ENCODE measurements around the gene RAVER1. TPM values are rescaled to one million over a fixed set of nuclear protein-coding genes. Genes with fewer than 3 reads are reported as not detected.
A peak's percentile ranks its signal among the peaks of the same experiment; 100 is the strongest.

The RAVER1 gene
- total RNA-seq, 2 experiments from 2014 or later: 35.7 to 90.7 TPM

- CTCF ChIA-PET (ENCODE audit: unreplicated experiment): interaction anchor here (0.5 to 1.1 kb wide), 4 partner anchors 38 to 110 kb away, joined by 3 to 6 read pairs (median 4); partner anchors contain the start of genes ICAM1 and RAVER1
- H3K79me2 ChIP-seq (ENCODE audit: insufficient read depth, low read depth, low read length): peaks cover 16% of the 10 kb centered on the region
- BruUV-seq (replicated peaks): no TSS peak
- intact Hi-C loops (cut with micrococcal nuclease; ENCODE audit: unreplicated experiment): loop anchor here (2.0 kb wide), 2 partner anchors 48 to 112 kb away; partner anchors contain the start of gene RAVER1
- H3K27ac ChIP-seq (ENCODE audit: low read depth, low read length, poor library complexity, severe bottlenecking): peak within 1 kb of the TSS; percentile 52
- H3K9me3 ChIP-seq (ENCODE audit: low read length): no peaks in the 10 kb centered on the region
- peak within 1 kb of the TSS; percentile 94 for H3K4me2 ChIP-seq (ENCODE audit: low read length)
- DNase-seq (ENCODE audit: low spot score): peak; percentile 99
- no peaks in the 10 kb centered on the region for H3K9me2 ChIP-seq (ENCODE audit: insufficient read depth, low read length)
- H4K20me1 ChIP-seq (ENCODE audit: insufficient read depth, low read length): no peaks in the 10 kb centered on the region
- POLR2A ChIA-PET: interaction anchor here (0.5 to 3.2 kb wide), 9 partner anchors 20 to 185 kb away, joined by 3 to 14 read pairs (median 5); partner anchors contain the start of genes ICAM1, KRI1 and RAVER1
- peak within 1 kb of the TSS; percentile 91 for H3K4me3 ChIP-seq (ENCODE audit: low read depth, low read length, poor library complexity, severe bottlenecking)
- TF ChIP-seq EZH2phosphoT487 (IDR thresholded peaks at IDR 0.05; ENCODE audit: borderline replicate concordance, low read depth, low read length): no peak
- TF ChIP-seq, protein P1, sequence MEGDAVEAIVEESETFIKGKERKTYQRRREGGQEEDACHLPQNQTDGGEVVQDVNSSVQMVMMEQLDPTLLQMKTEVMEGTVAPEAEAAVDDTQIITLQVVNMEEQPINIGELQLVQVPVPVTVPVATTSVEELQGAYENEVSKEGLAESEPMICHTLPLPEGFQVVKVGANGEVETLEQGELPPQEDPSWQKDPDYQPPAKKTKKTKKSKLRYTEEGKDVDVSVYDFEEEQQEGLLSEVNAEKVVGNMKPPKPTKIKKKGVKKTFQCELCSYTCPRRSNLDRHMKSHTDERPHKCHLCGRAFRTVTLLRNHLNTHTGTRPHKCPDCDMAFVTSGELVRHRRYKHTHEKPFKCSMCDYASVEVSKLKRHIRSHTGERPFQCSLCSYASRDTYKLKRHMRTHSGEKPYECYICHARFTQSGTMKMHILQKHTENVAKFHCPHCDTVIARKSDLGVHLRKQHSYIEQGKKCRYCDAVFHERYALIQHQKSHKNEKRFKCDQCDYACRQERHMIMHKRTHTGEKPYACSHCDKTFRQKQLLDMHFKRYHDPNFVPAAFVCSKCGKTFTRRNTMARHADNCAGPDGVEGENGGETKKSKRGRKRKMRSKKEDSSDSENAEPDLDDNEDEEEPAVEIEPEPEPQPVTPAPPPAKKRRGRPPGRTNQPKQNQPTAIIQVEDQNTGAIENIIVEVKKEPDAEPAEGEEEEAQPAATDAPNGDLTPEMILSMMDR (conservative IDR thresholded peaks at IDR 0.05; ENCODE audit: low read length): 0 out of 2 replicates have a peak, but pooled peaks have one; percentile 17
- peaks cover 10% of the 10 kb centered on the region for H3K4me1 ChIP-seq (ENCODE audit: insufficient read depth, low read length, poor library complexity, severe bottlenecking)
- H3K36me3 ChIP-seq (ENCODE audit: insufficient read depth, low read length): peaks cover 15% of the 10 kb centered on the region
- peak within 1 kb of the TSS; percentile 75; the same call in 1 of the 2 replicates for H2AFZ ChIP-seq (ENCODE audit: low read length)
These were observed 47.2 kb upstream of the RAVER1 start, which contains the start of gene TYK2 for GRCh38 chr19:10380313-10381102. Gene TYK2, minus strand, starts transcription at chr19:10380572. Its CDS starts 2,166 bp downstream, at chr19:10378406.

- no peak for DNase-seq (ENCODE audit: low spot score)
- POLR2A ChIA-PET: interaction anchor here (0.7 to 3.2 kb wide), 6 partner anchors 20 to 461 kb away, joined by 3 to 14 read pairs (median 5); partner anchors contain the start of genes ICAM1 and RAVER1
- Histone ChIP-seq H3K27ac (ENCODE audit: low read depth, low read length, poor library complexity, severe bottlenecking) (peak overlapping the region; percentile 51), H3K79me2 (ENCODE audit: insufficient read depth, low read depth, low read length) (peaks cover 16% of the 10 kb centered on the region), H3K9me3 (ENCODE audit: low read length) (no peaks in the 10 kb centered on the region), H4K20me1 (ENCODE audit: insufficient read depth, low read length) (no peaks in the 10 kb centered on the region), H2AFZ (ENCODE audit: low read length) (peak overlapping the region; percentile 75; the same call in 1 of the 2 replicates), H3K9me2 (ENCODE audit: insufficient read depth, low read length) (no peaks in the 10 kb centered on the region), H3K4me2 (ENCODE audit: low read length) (peak overlapping the region; percentile 94), H3K4me3 (ENCODE audit: low read depth, low read length, poor library complexity, severe bottlenecking) (peak overlapping the region; percentile 91), H3K36me3 (ENCODE audit: insufficient read depth, low read length) (peaks cover 22% of the 10 kb centered on the region), H3K4me1 (ENCODE audit: insufficient read depth, low read length, poor library complexity, severe bottlenecking) (peaks cover 11% of the 10 kb centered on the region)
- BruUV-seq (replicated peaks): TSS peak; percentile 88
- CTCF ChIA-PET (ENCODE audit: unreplicated experiment): interaction anchor here (0.5 to 1.3 kb wide), 4 partner anchors 9 to 109 kb away, joined by 3 to 4 read pairs (median 3); partner anchors contain the start of gene ICAM1
- TF ChIP-seq, protein P1 (conservative IDR thresholded peaks at IDR 0.05; ENCODE audit: low read length): no peak; the same call in 1 of the 2 replicates
- TF ChIP-seq EZH2phosphoT487 (IDR thresholded peaks at IDR 0.05; ENCODE audit: borderline replicate concordance, low read depth, low read length): no peak
- intact Hi-C loops (cut with micrococcal nuclease; ENCODE audit: unreplicated experiment): loop anchor here (2.0 kb wide), 2 partner anchors 47 to 111 kb away; partner anchors contain the start of gene RAVER1
These were observed 46.6 kb upstream of the RAVER1 start for GRCh38 chr19:10379880-10380312.

Data from OCI-LY7 (cell line).